Measurements from ENCODE around the gene MYADML2.
A peak's percentile ranks its signal among the peaks of the same experiment; 100 is the strongest.

MYADML2 gene

GRCh38 chr17:81932333-81932983, 14.6 kb downstream of the MYADML2 start:
- peaks cover 20% of the 10 kb centered on the region for H3K4me1 ChIP-seq (ENCODE audit: control insufficient read depth, insufficient read depth, low read length)
- no peak overlapping the region for H3K4me3 ChIP-seq (ENCODE audit: low read length in 2 of 2)
- no peak overlapping the region for H3K9ac ChIP-seq (ENCODE audit: low read length in 2 of 2)
- no peaks in the 10 kb centered on the region for H3K36me3 ChIP-seq (ENCODE audit: control insufficient read depth in 2 of 2, insufficient read depth in 2 of 2, low read length in 2 of 2)
- no peaks in the 10 kb centered on the region for H3K9me3 ChIP-seq (ENCODE audit: control insufficient read depth in 2 of 2, low read length in 2 of 2)
- peaks cover 4 to 11% of the 10 kb centered on the region in 2 donors for H3K27me3 ChIP-seq (ENCODE audit: control insufficient read depth in 1 of 2, insufficient read depth in 2 of 2, low read length in 2 of 2)
- H3K27ac ChIP-seq (ENCODE audit: low read length), result no peak overlapping the region

- Histone ChIP-seq H3K27me3 (ENCODE audit: control insufficient read depth in 1 of 2, insufficient read depth in 2 of 2, low read length in 2 of 2) (peaks cover 4 to 11% of the 10 kb centered on the region in 2 donors), H3K36me3 (ENCODE audit: control insufficient read depth in 2 of 2, insufficient read depth in 2 of 2, low read length in 2 of 2) (no peaks in the 10 kb centered on the region), H3K9me3 (ENCODE audit: control insufficient read depth in 2 of 2, low read length in 2 of 2) (no peaks in the 10 kb centered on the region), H3K4me3 (ENCODE audit: low read length in 2 of 2) (no peak overlapping the region), H3K27ac (ENCODE audit: low read length) (no peak overlapping the region), H3K4me1 (ENCODE audit: control insufficient read depth, insufficient read depth, low read length) (peaks cover 15% of the 10 kb centered on the region), H3K9ac (ENCODE audit: low read length in 2 of 2) (no peak overlapping the region)
These were observed 15.3 kb downstream of the MYADML2 start for GRCh38 chr17:81931557-81932332.

GRCh38 chr17:81931189-81931556, 15.9 kb downstream of the MYADML2 start:
- H3K36me3 ChIP-seq (ENCODE audit: control insufficient read depth in 2 of 2, insufficient read depth in 2 of 2, low read length in 2 of 2), result no peaks in the 10 kb centered on the region
- H3K27me3 ChIP-seq (ENCODE audit: control insufficient read depth in 1 of 2, insufficient read depth in 2 of 2, low read length in 2 of 2), result peaks cover 4 to 11% of the 10 kb centered on the region in 2 donors

GRCh38 chr17:81930142-81931125, 16.6 kb downstream of the MYADML2 start:
- Histone ChIP-seq H3K27me3 (ENCODE audit: control insufficient read depth in 1 of 2, insufficient read depth in 2 of 2, low read length in 2 of 2) (peaks cover 4 to 11% of the 10 kb centered on the region in 2 donors), H3K4me1 (ENCODE audit: control insufficient read depth, insufficient read depth, low read length) (peaks cover 18% of the 10 kb centered on the region), H3K9me3 (ENCODE audit: control insufficient read depth in 2 of 2, low read length in 2 of 2) (no peaks in the 10 kb centered on the region), H3K27ac (ENCODE audit: low read length) (no peak overlapping the region), H3K9ac (ENCODE audit: low read length in 2 of 2) (no peak overlapping the region), H3K36me3 (ENCODE audit: control insufficient read depth in 2 of 2, insufficient read depth in 2 of 2, low read length in 2 of 2) (no peaks in the 10 kb centered on the region), H3K4me3 (ENCODE audit: low read length in 2 of 2) (no peak overlapping the region)

More at GRCh38 chr17:81931189-81931556, 15.9 kb downstream of the MYADML2 start:
- peaks cover 13% of the 10 kb centered on the region for H3K4me1 ChIP-seq (ENCODE audit: control insufficient read depth, insufficient read depth, low read length)
- no peaks in the 10 kb centered on the region for H3K9me3 ChIP-seq (ENCODE audit: control insufficient read depth in 2 of 2, low read length in 2 of 2)
- H3K27ac ChIP-seq (ENCODE audit: low read length), result no peak overlapping the region
- H3K9ac ChIP-seq (ENCODE audit: low read length in 2 of 2), result no peak overlapping the region
- no peak overlapping the region for H3K4me3 ChIP-seq (ENCODE audit: low read length in 2 of 2)

GRCh38 chr17:81929253-81930141, 17.5 kb downstream of the MYADML2 start:
- no peak overlapping the region for H3K4me3 ChIP-seq (ENCODE audit: low read length in 2 of 2)
- peaks cover 27% of the 10 kb centered on the region for H3K4me1 ChIP-seq (ENCODE audit: control insufficient read depth, insufficient read depth, low read length)
- no peak overlapping the region for H3K27ac ChIP-seq (ENCODE audit: low read length)
- H3K27me3 ChIP-seq (ENCODE audit: control insufficient read depth in 1 of 2, insufficient read depth in 2 of 2, low read length in 2 of 2), result peaks cover 4 to 11% of the 10 kb centered on the region in 2 donors
- no peaks in the 10 kb centered on the region for H3K36me3 ChIP-seq (ENCODE audit: control insufficient read depth in 2 of 2, insufficient read depth in 2 of 2, low read length in 2 of 2)
- H3K9me3 ChIP-seq (ENCODE audit: control insufficient read depth in 2 of 2, low read length in 2 of 2), result no peaks in the 10 kb centered on the region
- no peak overlapping the region for H3K9ac ChIP-seq (ENCODE audit: low read length in 2 of 2)

GRCh38 chr17:81928544-81929252, 18.3 kb downstream of the MYADML2 start:
- Histone ChIP-seq H3K9ac (ENCODE audit: low read length in 2 of 2) (peak overlapping the region in 1 of 2 donors; percentile 42), H3K4me1 (ENCODE audit: control insufficient read depth, insufficient read depth, low read length) (peaks cover 35% of the 10 kb centered on the region), H3K9me3 (ENCODE audit: control insufficient read depth in 2 of 2, low read length in 2 of 2) (no peaks in the 10 kb centered on the region), H3K27ac (ENCODE audit: low read length) (no peak overlapping the region), H3K27me3 (ENCODE audit: control insufficient read depth in 1 of 2, insufficient read depth in 2 of 2, low read length in 2 of 2) (peaks cover 4 to 11% of the 10 kb centered on the region in 2 donors), H3K4me3 (ENCODE audit: low read length in 2 of 2) (peak overlapping the region in 1 of 2 donors; percentile 69), H3K36me3 (ENCODE audit: control insufficient read depth in 2 of 2, insufficient read depth in 2 of 2, low read length in 2 of 2) (no peaks in the 10 kb centered on the region)

- H3K4me3 ChIP-seq (ENCODE audit: low read length in 2 of 2), result peak within 1 kb of the TSS; percentile 80 to 81
- no peaks in the 10 kb centered on the region for H3K9me3 ChIP-seq (ENCODE audit: control insufficient read depth in 2 of 2, low read length in 2 of 2)
- peaks cover 4 to 11% of the 10 kb centered on the region in 2 donors for H3K27me3 ChIP-seq (ENCODE audit: control insufficient read depth in 1 of 2, insufficient read depth in 2 of 2, low read length in 2 of 2)
- peaks cover 43% of the 10 kb centered on the region for H3K4me1 ChIP-seq (ENCODE audit: control insufficient read depth, insufficient read depth, low read length)
- H3K9ac ChIP-seq (ENCODE audit: low read length in 2 of 2), result peak within 1 kb of the TSS; percentile 75 to 80
- no peaks in the 10 kb centered on the region for H3K36me3 ChIP-seq (ENCODE audit: control insufficient read depth in 2 of 2, insufficient read depth in 2 of 2, low read length in 2 of 2)
- H3K27ac ChIP-seq (ENCODE audit: low read length), result peak within 1 kb of the TSS; percentile 86
These were observed 19.1 kb downstream of the MYADML2 start, which contains the start of gene MAFG for GRCh38 chr17:81927653-81928543. TSS of gene MAFG (minus strand) at chr17:81927735. CDS start at chr17:81923185, 4,550 bp downstream.

- Histone ChIP-seq H3K9me3 (ENCODE audit: control insufficient read depth in 2 of 2, low read length in 2 of 2) (no peaks in the 10 kb centered on the region), H3K4me1 (ENCODE audit: control insufficient read depth, insufficient read depth, low read length) (peaks cover 50% of the 10 kb centered on the region), H3K27me3 (ENCODE audit: control insufficient read depth in 1 of 2, insufficient read depth in 2 of 2, low read length in 2 of 2) (peaks cover 4 to 11% of the 10 kb centered on the region in 2 donors), H3K4me3 (ENCODE audit: low read length in 2 of 2) (peak overlapping the region; percentile 80 to 81), H3K9ac (ENCODE audit: low read length in 2 of 2) (peak overlapping the region; percentile 75 to 80), H3K27ac (ENCODE audit: low read length) (peak overlapping the region; percentile 86), H3K36me3 (ENCODE audit: control insufficient read depth in 2 of 2, insufficient read depth in 2 of 2, low read length in 2 of 2) (peaks cover 2 to 5% of the 10 kb centered on the region in 2 donors)
These were observed 19.8 kb downstream of the MYADML2 start for GRCh38 chr17:81927152-81927652.
